Stimulated activated CD4-positive, alpha-beta T cell treated with anti-CD3 and anti-CD28 coated beads, Interleukin-1b, Interleukin-23, amount 100 ng/mL, for 24 hours (primary cell): Measurements from ENCODE around the gene C1orf21.

ENCODE experiments used
- DNase-seq, 4 experiments: peaks; one replicate each; pipeline ENCODE4 v3.0.0-alpha.2; 2020; ENCODE audit warnings: low read depth in 4 of 4, low spot score in 1 of 4

Gene C1orf21

GRCh38 chr1:184512724-184513123 is 125.9 kb downstream of the C1orf21 start:
- DNase-seq, result no peak

- DNase-seq, result no peak
Measured at GRCh38 chr1:184513421-184513820, 126.6 kb downstream of the C1orf21 start.

- DNase-seq, result no peak
Measured at GRCh38 chr1:184513966-184514365, 127.1 kb downstream of the C1orf21 start.

- DNase-seq, result no peak
Measured at GRCh38 chr1:184514447-184514846, 127.6 kb downstream of the C1orf21 start.

- no peak for DNase-seq
Measured at GRCh38 chr1:184517130-184517529, 130.3 kb downstream of the C1orf21 start.

GRCh38 chr1:184518736-184519357 is 132.0 kb downstream of the C1orf21 start:
- DNase-seq, result no peak

GRCh38 chr1:184520336-184520735 is 133.5 kb downstream of the C1orf21 start:
- DNase-seq, result no peak

- DNase-seq, result no peak
Measured at GRCh38 chr1:184524248-184524647, 137.4 kb downstream of the C1orf21 start.

- no peak for DNase-seq
Measured at GRCh38 chr1:184527402-184527801, 140.6 kb downstream of the C1orf21 start.

GRCh38 chr1:184530226-184530625 is 143.4 kb downstream of the C1orf21 start:
- no peak for DNase-seq

GRCh38 chr1:184531296-184531695 is 144.5 kb downstream of the C1orf21 start:
- DNase-seq, result no peak

- no peak for DNase-seq
Measured at GRCh38 chr1:184532199-184532598, 145.4 kb downstream of the C1orf21 start.

- no peak for DNase-seq
Measured at GRCh38 chr1:184533049-184533448, 146.2 kb downstream of the C1orf21 start.

GRCh38 chr1:184533915-184534314 is 147.1 kb downstream of the C1orf21 start:
- DNase-seq, result no peak

- DNase-seq, result no peak
Measured at GRCh38 chr1:184534690-184535089, 147.9 kb downstream of the C1orf21 start.

- DNase-seq, result no peak
Measured at GRCh38 chr1:184535191-184535970, 148.6 kb downstream of the C1orf21 start.

- no peak for DNase-seq
Measured at GRCh38 chr1:184536246-184536985, 149.6 kb downstream of the C1orf21 start.

GRCh38 chr1:184539580-184539979 is 152.8 kb downstream of the C1orf21 start:
- no peak for DNase-seq

GRCh38 chr1:184541537-184542152 is 154.8 kb downstream of the C1orf21 start:
- no peak for DNase-seq

- DNase-seq, result no peak
Measured at GRCh38 chr1:184542291-184542690, 155.5 kb downstream of the C1orf21 start.

- no peak for DNase-seq
Measured at GRCh38 chr1:184545601-184546000, 158.8 kb downstream of the C1orf21 start.

- DNase-seq, result no peak
Measured at GRCh38 chr1:184552446-184552845, 165.6 kb downstream of the C1orf21 start.
